ENCODE results near the gene ELP5.

- TF ChIP-seq EZH2phosphoT487 (IDR thresholded peaks at IDR 0.05; ENCODE audit: borderline replicate concordance, low read length): no peak
- TF ChIP-seq CTCF (IDR thresholded peaks at IDR 0.05; ENCODE audit: low read depth, low read length, poor library complexity, severe bottlenecking): no peak
Measured at GRCh38 chr17:7239091-7240027, 12.7 kb upstream of the ELP5 start, which contains the start of gene PHF23.

Measured in DOHH2 (cell line).